Measurements from ENCODE around the gene CHML.

- TF ChIP-seq EZH2 (IDR thresholded peaks at IDR 0.05; ENCODE audit: low read depth, unreplicated experiment) (no peak), REST (IDR thresholded peaks at IDR 0.05; ENCODE audit: unreplicated experiment) (no peak), CTCF (conservative IDR thresholded peaks at IDR 0.05; ENCODE audit: low read depth in 2 of 2) (no peak), POLR2AphosphoS5 (IDR thresholded peaks at IDR 0.05; ENCODE audit: low read depth) (no peak), ZNF331 (CRISPR knock-in tag; IDR thresholded peaks at IDR 0.05; ENCODE audit: low read depth) (no peak), ZNF114 (CRISPR knock-in tag; IDR thresholded peaks at IDR 0.05) (no peak), EZH2phosphoT487 (IDR thresholded peaks at IDR 0.05; ENCODE audit: unreplicated experiment) (no peak), ETS1 (IDR thresholded peaks at IDR 0.05) (no peak), JUNB (IDR thresholded peaks at IDR 0.05; ENCODE audit: unreplicated experiment) (no peak), STAT1 (IDR thresholded peaks at IDR 0.05; ENCODE audit: unreplicated experiment) (no peak), CREB1 (CRISPR knock-in tag; IDR thresholded peaks at IDR 0.05; ENCODE audit: low read depth) (no peak), NANOG (IDR thresholded peaks at IDR 0.05; ENCODE audit: borderline replicate concordance) (no peak)
Observed at GRCh38 chr1:241615043-241615974, 24.9 kb downstream of the CHML start.

Measured in GM23338 (cell line).